CD4-positive, alpha-beta T cell treated with Interleukin-15 for 1 hour (primary cell): ENCODE data around the gene ICA1.
"Not testable (repeated sequence)": the region's sequence is repeated elsewhere in the genome, so short reads cannot be mapped to it uniquely, and the experiment has no call there.

Source experiments
- DNase-seq: peaks from one replicate; pipeline ENCODE4 v3.0.0-alpha.2; 2020

Gene ICA1

DNA sequence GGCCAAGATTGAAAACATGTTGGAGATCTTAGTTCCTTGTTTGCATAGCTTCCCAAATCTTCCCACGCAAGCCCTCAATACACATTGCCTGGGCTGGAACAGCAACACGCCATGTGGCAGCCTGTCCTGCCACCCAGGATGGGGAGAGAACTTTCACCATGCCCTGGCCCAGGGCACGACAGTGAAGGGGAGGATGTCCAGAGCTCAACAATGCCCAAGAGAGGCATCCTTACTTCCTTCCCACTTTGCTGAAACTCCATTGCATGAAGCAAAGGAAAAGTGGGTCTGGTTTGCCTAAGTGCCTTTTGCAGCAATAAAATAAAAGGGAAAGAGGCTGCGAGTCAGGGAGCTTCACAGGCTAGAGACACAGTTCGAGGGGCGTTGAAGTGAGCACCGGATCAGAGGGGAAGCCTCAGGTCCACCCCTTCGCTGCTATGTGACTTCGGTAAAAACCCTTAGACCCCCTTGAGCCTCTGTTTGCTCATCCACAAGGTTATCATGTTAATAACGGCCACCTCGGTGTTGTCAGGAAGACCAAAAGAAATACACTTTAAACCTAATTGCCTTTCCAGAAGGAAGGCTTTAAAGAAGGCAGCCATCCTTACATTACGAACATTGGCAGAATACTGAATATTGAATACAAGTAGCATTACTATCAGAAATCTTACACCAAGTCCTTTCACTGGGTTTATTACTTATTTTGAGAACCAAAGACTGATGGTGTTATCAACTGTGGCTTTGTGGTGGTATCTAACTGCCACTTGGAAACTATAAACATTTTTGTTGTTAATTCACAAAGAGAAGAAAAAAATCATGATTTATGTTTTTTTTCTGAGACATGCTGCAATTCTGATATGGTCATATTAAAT, 133.3 kb downstream of the ICA1 start:
- DNase-seq = no peak

DNA sequence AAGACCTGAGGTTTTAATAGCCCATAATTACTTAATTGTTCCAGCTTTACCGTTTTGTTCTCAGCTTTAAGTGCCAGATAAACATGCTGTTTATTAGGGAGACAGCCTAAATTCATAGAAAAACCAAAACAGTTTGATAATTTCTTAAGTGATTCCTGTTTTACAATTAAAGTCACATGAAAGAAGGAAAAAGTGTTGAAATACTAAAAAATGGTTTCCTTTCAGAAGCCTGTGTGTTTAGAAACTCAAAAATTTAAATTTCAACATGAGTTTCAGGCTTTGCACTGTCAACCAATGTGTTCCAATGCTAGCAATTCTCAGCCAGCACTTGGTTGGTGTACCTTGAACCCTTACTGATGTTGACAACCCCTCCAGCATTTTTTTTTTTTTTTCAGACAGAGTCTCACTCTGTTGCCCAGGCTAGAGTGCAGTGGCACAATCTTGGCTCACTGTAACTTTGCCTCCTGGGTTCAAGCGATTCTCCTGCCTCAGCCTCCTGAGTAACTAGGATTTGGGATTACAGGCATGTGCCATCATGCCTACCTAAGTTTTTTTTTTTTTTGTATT, 135.3 kb downstream of the ICA1 start:
- no peak for DNase-seq

GRCh38 chr7:8125680-8126444, 136.1 kb downstream of the ICA1 start:
- peak; percentile 81 for DNase-seq

DNA sequence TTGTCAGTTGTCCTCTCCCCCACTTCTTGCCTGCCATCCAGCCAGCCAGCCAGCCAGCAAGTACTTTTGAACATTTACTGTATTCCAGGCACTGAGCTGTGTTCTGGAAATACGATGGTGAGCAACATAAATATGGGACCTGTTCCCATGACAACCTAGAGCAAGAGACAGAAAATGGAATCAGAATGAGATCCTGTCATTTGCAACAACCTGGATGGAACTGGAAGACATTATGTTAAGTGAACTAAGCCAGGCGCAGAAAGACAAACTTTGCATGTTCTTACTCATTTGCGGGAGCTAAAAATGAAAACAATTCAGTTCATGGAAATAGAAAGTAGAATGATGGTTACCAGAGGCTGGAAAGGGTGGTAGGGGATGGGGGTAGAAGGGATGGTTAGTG, 140.7 kb downstream of the ICA1 start:
- DNase-seq = no peak

GRCh38 chr7:8120390-8121058, 141.4 kb downstream of the ICA1 start:
- DNase-seq = no peak

GRCh38 chr7:8119262-8119661, 142.7 kb downstream of the ICA1 start:
- DNase-seq = no peak

GRCh38 chr7:8117195-8117594, 144.8 kb downstream of the ICA1 start:
- DNase-seq = no peak

- no peak for DNase-seq
Measured at GRCh38 chr7:8115547-8116402, 146.2 kb downstream of the ICA1 start.

DNA sequence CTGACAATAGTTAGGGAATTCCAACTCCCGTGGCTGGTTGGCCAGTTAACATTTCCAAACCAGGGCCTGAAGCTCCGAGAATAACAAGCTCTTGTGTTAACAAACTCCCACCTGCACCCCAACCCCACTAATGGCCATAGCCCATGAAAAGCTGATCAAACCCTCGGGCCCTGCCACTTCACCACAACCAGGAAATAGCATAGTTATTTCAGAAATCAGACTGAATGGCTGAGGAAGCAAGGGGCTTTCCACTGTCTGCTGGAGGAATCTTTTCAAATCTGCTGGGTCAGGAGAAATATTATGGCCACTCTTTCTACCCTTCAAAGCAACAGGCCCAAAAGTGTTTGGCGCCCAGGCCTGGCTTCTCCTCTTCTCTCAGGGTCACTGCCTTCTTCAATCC, 147.8 kb downstream of the ICA1 start:
- no peak for DNase-seq

DNA sequence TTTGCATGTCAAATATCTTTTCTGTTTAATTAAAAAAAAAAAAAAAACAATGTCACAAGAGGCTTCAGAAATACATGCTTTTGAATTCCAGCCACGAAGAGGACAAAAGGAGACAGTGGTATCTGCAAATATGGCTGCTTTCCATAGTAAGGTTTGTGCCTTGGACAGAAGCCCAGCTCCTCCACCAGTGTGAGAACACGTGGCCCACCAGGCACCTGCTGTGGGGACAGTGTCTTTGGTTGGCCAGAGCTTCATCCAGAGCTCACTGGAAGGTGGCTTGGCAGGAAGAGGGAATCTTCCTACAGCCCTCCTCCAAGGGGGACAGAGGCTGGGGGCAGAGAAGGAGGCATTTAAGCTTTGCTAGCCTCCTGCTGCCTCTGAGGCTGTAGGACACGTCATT, 148.8 kb downstream of the ICA1 start:
- DNase-seq = no peak

DNA sequence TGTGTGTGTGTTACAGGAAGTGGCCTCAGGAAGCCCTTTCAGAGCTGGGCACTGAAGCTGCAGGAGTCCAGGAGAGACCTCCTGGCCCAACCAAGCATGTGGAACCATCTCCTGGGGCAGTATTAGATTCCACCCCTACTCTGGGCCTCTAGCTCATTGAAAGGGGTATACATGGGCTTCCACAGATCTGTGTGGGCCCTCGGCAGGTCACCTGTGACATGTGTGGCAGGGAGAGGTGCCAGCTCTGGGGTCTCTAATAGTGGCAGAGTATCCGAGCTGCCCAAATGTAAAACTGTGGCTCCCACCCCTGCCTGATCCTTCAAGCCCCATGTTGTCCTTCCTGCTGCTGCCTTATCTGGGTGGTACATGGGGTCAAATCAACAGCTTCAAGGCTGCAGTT, 149.3 kb downstream of the ICA1 start:
- no peak for DNase-seq

GRCh38 chr7:8111282-8111960, 150.5 kb downstream of the ICA1 start:
- DNase-seq = no peak

DNA sequence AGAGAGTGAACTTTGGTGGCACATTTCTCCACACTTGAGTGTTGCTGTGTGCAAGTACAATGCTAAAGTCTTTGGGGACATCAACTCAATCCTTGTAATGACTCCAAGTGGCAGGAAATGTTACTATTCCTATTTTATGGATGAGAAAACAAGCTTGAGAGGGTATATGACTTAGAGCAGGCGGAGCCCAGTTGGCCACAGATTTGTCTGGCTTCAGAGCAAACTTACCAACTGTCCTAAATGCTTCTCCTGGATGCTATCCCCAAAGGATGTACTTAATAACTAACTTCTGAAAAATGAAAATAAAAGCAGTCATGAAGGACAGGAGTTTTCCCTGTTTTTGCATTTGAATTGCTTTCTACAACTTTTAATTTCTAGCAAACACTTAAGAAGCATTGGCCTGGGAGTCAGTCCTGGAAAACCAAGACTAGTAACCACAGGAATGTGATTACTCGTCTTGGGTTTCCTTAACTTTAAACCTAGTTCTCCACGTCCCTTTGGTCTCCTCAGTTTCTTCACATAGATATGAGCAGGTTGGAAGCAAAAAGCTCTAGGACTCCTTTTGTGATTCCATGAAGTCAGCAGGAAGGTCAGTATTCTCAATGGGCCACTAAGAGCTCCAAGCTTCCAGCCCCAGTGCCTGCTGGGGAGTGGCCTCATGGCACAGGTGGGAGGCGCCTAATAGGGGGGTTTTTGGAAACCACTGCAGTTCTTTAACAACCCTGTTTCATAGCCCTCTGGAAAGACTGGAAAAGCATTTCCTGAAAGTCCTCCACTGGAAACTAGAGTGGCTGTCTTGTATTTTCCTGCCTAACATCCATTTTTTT, 152.6 kb downstream of the ICA1 start:
- no peak for DNase-seq

DNA sequence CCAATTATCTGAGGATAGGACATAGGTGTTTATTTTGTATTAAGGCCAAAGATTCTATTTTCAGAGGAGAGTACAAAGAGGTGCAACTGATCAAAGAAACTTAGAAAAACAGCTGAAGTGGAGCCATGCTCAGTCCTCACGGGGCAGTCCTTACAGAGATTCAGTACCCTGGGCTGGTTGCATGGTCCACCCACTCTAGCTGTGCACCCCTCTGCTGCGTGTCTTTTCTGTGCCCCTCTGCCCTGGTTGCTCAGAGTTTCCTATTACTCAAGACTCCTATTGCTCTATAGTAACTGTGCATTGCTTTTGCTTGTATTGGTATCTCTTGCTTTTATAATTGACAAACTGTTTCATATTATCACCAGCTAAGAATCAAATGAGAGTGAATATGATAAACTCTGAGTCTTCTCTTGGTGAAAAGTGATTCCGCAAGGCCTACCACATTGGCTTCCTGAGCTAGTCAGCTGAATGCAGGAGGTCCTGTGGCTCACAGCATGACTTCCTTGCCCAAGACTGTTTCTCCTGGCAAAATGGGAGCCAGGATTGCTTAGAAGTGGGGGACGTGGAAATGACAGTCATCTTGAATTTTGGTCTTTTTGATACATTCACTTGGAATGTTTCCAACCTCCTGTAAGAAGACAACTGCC, 156.4 kb downstream of the ICA1 start:
- no peak for DNase-seq

GRCh38 chr7:8103282-8103681, 158.7 kb downstream of the ICA1 start:
- no peak for DNase-seq

GRCh38 chr7:8101292-8101691, 160.7 kb downstream of the ICA1 start:
- not testable (repeated sequence) for DNase-seq

DNA sequence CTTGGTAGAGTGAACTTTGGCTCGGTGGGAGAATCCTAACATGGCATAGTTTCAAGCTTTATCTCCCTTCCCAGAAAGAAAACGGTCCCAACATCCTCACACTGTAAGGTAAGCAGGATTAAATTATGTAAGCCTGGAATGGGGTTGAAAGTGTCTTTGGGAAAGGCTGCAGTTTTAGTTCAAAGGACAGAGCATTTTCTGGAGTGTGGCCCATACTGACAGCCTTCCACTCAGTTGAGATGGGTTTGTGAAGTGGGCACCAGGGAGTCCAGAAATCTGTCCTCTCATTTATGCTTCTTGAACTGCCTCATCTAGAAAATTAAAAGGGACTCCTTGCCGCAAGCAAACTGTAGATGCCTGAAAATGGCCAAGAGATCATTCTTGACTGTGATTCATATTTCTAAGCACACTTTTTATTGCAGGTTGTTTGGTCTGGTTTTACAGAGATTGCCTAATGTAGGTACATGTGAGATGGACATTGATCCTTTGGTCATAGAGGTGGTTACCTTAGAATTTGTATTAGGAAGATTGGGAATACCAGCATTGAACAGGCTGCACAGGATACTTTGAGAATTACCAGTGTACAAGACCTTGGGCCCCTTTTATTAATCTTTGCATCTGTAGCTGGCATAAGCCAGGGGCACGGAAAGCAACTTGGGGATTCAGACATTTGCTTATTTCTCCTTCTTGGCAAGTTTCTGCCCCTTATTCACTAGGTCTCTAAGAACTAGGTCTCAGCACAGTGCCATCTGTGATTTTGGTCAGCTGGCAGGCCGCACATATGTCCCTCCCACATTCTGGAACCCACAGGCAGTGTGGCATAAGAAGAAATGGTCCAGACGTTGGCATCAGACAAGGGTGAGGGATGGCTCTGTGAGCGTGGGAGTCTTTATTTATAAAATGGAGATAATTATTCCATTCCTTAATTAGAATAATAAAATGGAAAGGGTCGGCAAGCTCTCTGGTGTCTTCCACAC, 167.5 kb downstream of the ICA1 start:
- no peak for DNase-seq

GRCh38 chr7:8092140-8092539, 169.8 kb downstream of the ICA1 start:
- no peak for DNase-seq
